HEK293 (cell line): ENCODE data around the gene UHRF1.

ENCODE experiments used
- EGR2 ChIP-seq: fragments of 450-650 bp; formaldehyde crosslinking; IDR thresholded peaks from 2 replicates; pipeline ENCODE4 v1.5.1; 2016; ENCODE audit warnings: low read depth, missing biosample characterization, missing genetic modification characterization
- GFI1B ChIP-seq: fragments of 450-650 bp; formaldehyde crosslinking; IDR thresholded peaks from 2 replicates; pipeline ENCODE4 v1.5.1; 2016; ENCODE audit warnings: missing biosample characterization, missing genetic modification characterization
- GLI2 ChIP-seq: fragments of 450-650 bp; formaldehyde crosslinking; IDR thresholded peaks from 2 replicates; pipeline ENCODE4; 2017; ENCODE audit warnings: missing biosample characterization, missing genetic modification characterization, low read depth, borderline replicate concordance
- GLIS1 ChIP-seq: fragments of 450-650 bp; formaldehyde crosslinking; IDR thresholded peaks from 2 replicates; pipeline ENCODE4 v1.5.1; 2016; ENCODE audit warnings: missing biosample characterization, missing genetic modification characterization
- HOXC10 ChIP-seq: sonication (generic); formaldehyde crosslinking; IDR thresholded peaks from 2 replicates; pipeline ENCODE4 v1.8.1; 2023; ENCODE audit warnings: mild to moderate bottlenecking, missing genetic modification reagents
- KLF1 ChIP-seq: fragments of 450-650 bp; formaldehyde crosslinking; IDR thresholded peaks from 2 replicates; pipeline ENCODE4 v1.5.1; 2016; ENCODE audit warnings: missing biosample characterization, missing genetic modification characterization
- KLF16 ChIP-seq: fragments of 450-650 bp; formaldehyde crosslinking; IDR thresholded peaks from 2 replicates; pipeline ENCODE4 v1.5.1; 2017; ENCODE audit warnings: missing biosample characterization, missing genetic modification characterization
- KLF8 ChIP-seq: fragments of 450-650 bp; formaldehyde crosslinking; IDR thresholded peaks from 2 replicates; pipeline ENCODE4 v1.5.1; 2016; ENCODE audit warnings: missing biosample characterization, missing genetic modification characterization
- KLF9 ChIP-seq: fragments of 450-650 bp; formaldehyde crosslinking; IDR thresholded peaks from 2 replicates; pipeline ENCODE4 v1.5.1; 2016; ENCODE audit warnings: missing biosample characterization, missing genetic modification characterization, low read depth
- OSR2 ChIP-seq: fragments of 450-650 bp; formaldehyde crosslinking; IDR thresholded peaks from 2 replicates; pipeline ENCODE4 v1.5.1; 2016; ENCODE audit warnings: missing biosample characterization, missing genetic modification characterization
- PBX3 ChIP-seq: sonication (generic); formaldehyde crosslinking; IDR thresholded peaks from 2 replicates; pipeline ENCODE4 v1.8.1; 2022; ENCODE audit warnings: mild to moderate bottlenecking, moderate library complexity, missing genetic modification reagents
- ZBTB26 ChIP-seq: fragments of 450-650 bp; formaldehyde crosslinking; optimal IDR thresholded peaks from 2 replicates; pipeline ENCODE3; 2016; ENCODE audit warnings: missing biosample characterization, mild to moderate bottlenecking, missing genetic modification characterization
- ZBTB48 ChIP-seq: fragments of 450-650 bp; formaldehyde crosslinking; IDR thresholded peaks from 2 replicates; pipeline ENCODE4 v1.5.1; 2016; ENCODE audit warnings: missing biosample characterization, missing genetic modification characterization
- ZFP69B ChIP-seq: fragments of 450-650 bp; formaldehyde crosslinking; IDR thresholded peaks from 2 replicates; pipeline ENCODE4 v1.5.1; 2016; ENCODE audit warnings: missing biosample characterization, missing genetic modification characterization
- ZNF132 ChIP-seq: fragments of 450-650 bp; formaldehyde crosslinking; IDR thresholded peaks from 2 replicates; pipeline ENCODE4 v1.5.1; 2017; ENCODE audit warnings: missing biosample characterization, missing genetic modification characterization, borderline replicate concordance
- ZNF174 ChIP-seq: fragments of 450-650 bp; formaldehyde crosslinking; IDR thresholded peaks from 2 replicates; pipeline ENCODE4 v1.5.0; 2017; ENCODE audit warnings: missing biosample characterization, mild to moderate bottlenecking, missing genetic modification characterization
- ZNF311 ChIP-seq: fragments of 450-650 bp; formaldehyde crosslinking; IDR thresholded peaks from 2 replicates; pipeline ENCODE4 v1.5.1; 2017; ENCODE audit warnings: missing biosample characterization, missing genetic modification characterization, borderline replicate concordance
- ZNF473 ChIP-seq: fragments of 450-650 bp; formaldehyde crosslinking; IDR thresholded peaks from 2 replicates; pipeline ENCODE4 v1.5.1; 2017; ENCODE audit warnings: missing biosample characterization, missing genetic modification characterization
- ZNF48 ChIP-seq: fragments of 450-650 bp; formaldehyde crosslinking; IDR thresholded peaks from 2 replicates; pipeline ENCODE4 v1.5.1; 2016; ENCODE audit warnings: missing biosample characterization, missing genetic modification characterization
- ZNF521 ChIP-seq: fragments of 450-650 bp; formaldehyde crosslinking; IDR thresholded peaks from 2 replicates; pipeline ENCODE4 v1.5.1; 2017; ENCODE audit warnings: missing biosample characterization, mild to moderate bottlenecking, missing genetic modification characterization
- ZNF561 ChIP-seq: fragments of 450-650 bp; IDR thresholded peaks from 2 replicates; pipeline ENCODE4 v1.5.1; 2018; ENCODE audit warnings: missing biosample characterization, missing genetic modification characterization, borderline replicate concordance
- ZNF585B ChIP-seq: fragments of 450-650 bp; formaldehyde crosslinking; IDR thresholded peaks from 2 replicates; pipeline ENCODE4 v1.5.1; 2016; ENCODE audit warnings: missing biosample characterization, missing genetic modification characterization
- ZNF626 ChIP-seq: fragments of 450-650 bp; sonication (Bioruptor Pico); formaldehyde crosslinking; IDR thresholded peaks from 2 replicates; pipeline ENCODE4 v1.5.1; 2018; ENCODE audit warnings: missing biosample characterization, missing genetic modification characterization, inconsistent platforms
- ZNF660 ChIP-seq: fragments of 450-650 bp; IDR thresholded peaks from 2 replicates; pipeline ENCODE4 v1.5.1; 2018; ENCODE audit warnings: missing biosample characterization, mild to moderate bottlenecking, missing genetic modification characterization
- ZNF664 ChIP-seq: fragments of 450-650 bp; formaldehyde crosslinking; IDR thresholded peaks from 2 replicates; pipeline ENCODE4 v1.5.1; 2016; ENCODE audit warnings: missing biosample characterization, missing genetic modification characterization
- ZNF692 ChIP-seq: fragments of 450-650 bp; formaldehyde crosslinking; IDR thresholded peaks from 2 replicates; pipeline ENCODE4 v1.5.1; 2016; ENCODE audit warnings: missing biosample characterization, missing genetic modification characterization
- ZNF76 ChIP-seq: fragments of 450-650 bp; formaldehyde crosslinking; IDR thresholded peaks from 2 replicates; pipeline ENCODE4; 2016; ENCODE audit warnings: low read depth, missing biosample characterization, missing genetic modification characterization, borderline replicate concordance
- ZNF768 ChIP-seq: fragments of 450-650 bp; formaldehyde crosslinking; IDR thresholded peaks from 2 replicates; pipeline ENCODE4 v1.5.1; 2018; ENCODE audit warnings: missing biosample characterization, mild to moderate bottlenecking, missing genetic modification characterization
- ZNF791 ChIP-seq: fragments of 450-650 bp; formaldehyde crosslinking; IDR thresholded peaks from 2 replicates; pipeline ENCODE4 v1.5.1; 2016; ENCODE audit warnings: missing biosample characterization, missing genetic modification characterization
- TF ChIP-seq, protein P1 (sequence below): fragments of 450-650 bp; formaldehyde crosslinking; IDR thresholded peaks from 2 replicates; pipeline ENCODE4 v1.5.1; 2016; ENCODE audit warnings: missing biosample characterization, missing genetic modification characterization
- TF ChIP-seq, protein P2 (sequence below): fragments of 450-650 bp; formaldehyde crosslinking; conservative IDR thresholded peaks from 2 replicates; pipeline ENCODE4 v1.5.1; 2016; ENCODE audit warnings: low read depth, missing biosample characterization, missing genetic modification characterization

The UHRF1 gene

DNA sequence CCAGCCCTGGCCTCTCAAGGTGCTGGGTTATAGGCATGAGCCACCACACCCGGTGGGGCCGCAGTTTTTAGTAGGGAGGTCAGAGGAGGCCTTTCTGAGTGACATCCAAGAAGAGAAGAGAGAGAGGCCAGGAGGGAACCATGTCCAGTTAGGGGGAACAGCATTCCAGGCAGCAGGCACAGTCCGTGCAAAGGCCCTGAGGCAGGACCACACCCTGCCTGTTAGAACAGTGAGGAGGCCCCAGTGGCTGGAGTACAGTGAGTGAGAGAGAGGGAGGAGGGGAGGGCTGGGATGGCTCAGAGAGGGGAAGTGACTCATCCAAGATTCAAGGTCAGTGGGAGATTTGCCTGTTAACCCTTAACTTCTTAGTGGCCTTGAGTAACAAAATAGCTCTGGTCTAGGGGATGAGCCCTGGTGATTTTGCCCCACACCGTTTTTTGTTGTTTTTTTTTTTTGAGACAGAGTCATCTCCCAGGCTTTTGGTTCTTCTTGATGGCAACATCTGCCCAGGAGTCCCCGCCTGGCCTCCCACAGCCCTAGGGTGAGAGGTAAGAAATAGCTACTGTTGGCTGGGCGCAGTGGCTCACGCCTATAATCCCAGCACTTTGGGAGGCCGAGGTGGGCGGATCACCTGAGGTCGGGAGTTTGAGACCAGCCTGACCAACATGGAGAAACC lies 39.1 kb upstream of the UHRF1 start (continued):
- TF ChIP-seq ZNF692 (tag by site-specific recombination) (peak; percentile 45; the same call in 1 of the 2 replicates), KLF16 (tag by site-specific recombination) (peak; percentile 52; the same call in 1 of the 2 replicates), OSR2 (tag by site-specific recombination) (no peak), ZNF521 (tag by site-specific recombination) (no peak), ZBTB48 (tag by site-specific recombination) (0 out of 2 replicates have a peak, but pooled peaks have one; percentile 26), ZNF626 (tag by site-specific recombination) (no peak), PBX3 (CRISPR knock-in tag) (no peak), ZFP69B (0 out of 2 replicates have a peak, but pooled peaks have one; percentile 26), ZNF311 (tag by site-specific recombination) (no peak), GLI2 (tag by site-specific recombination) (no peak), ZNF768 (tag by site-specific recombination) (no peak), ZBTB26 (tag by site-specific recombination) (peak; percentile 16), KLF1 (tag by site-specific recombination) (peak; percentile 74), ZNF132 (tag by site-specific recombination) (no peak), KLF9 (peak; percentile 67; the same call in 1 of the 2 replicates), ZNF585B (no peak), ZNF664 (tag by site-specific recombination) (no peak), ZNF791 (tag by site-specific recombination) (no peak), ZNF473 (tag by site-specific recombination) (no peak), GLIS1 (tag by site-specific recombination) (peak; percentile 48), ZNF48 (tag by site-specific recombination) (no peak), GFI1B (no peak), HOXC10 (CRISPR knock-in tag) (no peak), KLF8 (tag by site-specific recombination) (peak; percentile 90), ZNF561 (tag by site-specific recombination) (no peak), ZNF660 (tag by site-specific recombination) (no peak), EGR2 (tag by site-specific recombination) (peak; percentile 21; the same call in 1 of the 2 replicates), ZNF76 (tag by site-specific recombination) (no peak), ZNF174 (tag by site-specific recombination) (no peak)
- TF ChIP-seq, protein P1, sequence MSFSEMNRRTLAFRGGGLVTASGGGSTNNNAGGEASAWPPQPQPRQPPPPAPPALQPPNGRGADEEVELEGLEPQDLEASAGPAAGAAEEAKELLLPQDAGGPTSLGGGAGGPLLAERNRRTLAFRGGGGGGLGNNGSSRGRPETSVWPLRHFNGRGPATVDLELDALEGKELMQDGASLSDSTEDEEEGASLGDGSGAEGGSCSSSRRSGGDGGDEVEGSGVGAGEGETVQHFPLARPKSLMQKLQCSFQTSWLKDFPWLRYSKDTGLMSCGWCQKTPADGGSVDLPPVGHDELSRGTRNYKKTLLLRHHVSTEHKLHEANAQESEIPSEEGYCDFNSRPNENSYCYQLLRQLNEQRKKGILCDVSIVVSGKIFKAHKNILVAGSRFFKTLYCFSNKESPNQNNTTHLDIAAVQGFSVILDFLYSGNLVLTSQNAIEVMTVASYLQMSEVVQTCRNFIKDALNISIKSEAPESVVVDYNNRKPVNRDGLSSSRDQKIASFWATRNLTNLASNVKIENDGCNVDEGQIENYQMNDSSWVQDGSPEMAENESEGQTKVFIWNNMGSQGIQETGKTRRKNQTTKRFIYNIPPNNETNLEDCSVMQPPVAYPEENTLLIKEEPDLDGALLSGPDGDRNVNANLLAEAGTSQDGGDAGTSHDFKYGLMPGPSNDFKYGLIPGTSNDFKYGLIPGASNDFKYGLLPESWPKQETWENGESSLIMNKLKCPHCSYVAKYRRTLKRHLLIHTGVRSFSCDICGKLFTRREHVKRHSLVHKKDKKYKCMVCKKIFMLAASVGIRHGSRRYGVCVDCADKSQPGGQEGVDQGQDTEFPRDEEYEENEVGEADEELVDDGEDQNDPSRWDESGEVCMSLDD, result no peak; the same call in 1 of the 2 replicates
- TF ChIP-seq, protein P2, sequence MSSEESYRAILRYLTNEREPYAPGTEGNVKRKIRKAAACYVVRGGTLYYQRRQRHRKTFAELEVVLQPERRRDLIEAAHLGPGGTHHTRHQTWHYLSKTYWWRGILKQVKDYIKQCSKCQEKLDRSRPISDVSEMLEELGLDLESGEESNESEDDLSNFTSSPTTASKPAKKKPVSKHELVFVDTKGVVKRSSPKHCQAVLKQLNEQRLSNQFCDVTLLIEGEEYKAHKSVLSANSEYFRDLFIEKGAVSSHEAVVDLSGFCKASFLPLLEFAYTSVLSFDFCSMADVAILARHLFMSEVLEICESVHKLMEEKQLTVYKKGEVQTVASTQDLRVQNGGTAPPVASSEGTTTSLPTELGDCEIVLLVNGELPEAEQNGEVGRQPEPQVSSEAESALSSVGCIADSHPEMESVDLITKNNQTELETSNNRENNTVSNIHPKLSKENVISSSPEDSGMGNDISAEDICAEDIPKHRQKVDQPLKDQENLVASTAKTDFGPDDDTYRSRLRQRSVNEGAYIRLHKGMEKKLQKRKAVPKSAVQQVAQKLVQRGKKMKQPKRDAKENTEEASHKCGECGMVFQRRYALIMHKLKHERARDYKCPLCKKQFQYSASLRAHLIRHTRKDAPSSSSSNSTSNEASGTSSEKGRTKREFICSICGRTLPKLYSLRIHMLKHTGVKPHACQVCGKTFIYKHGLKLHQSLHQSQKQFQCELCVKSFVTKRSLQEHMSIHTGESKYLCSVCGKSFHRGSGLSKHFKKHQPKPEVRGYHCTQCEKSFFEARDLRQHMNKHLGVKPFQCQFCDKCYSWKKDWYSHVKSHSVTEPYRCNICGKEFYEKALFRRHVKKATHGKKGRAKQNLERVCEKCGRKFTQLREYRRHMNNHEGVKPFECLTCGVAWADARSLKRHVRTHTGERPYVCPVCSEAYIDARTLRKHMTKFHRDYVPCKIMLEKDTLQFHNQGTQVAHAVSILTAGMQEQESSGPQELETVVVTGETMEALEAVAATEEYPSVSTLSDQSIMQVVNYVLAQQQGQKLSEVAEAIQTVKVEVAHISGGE (tag by site-specific recombination), result no peak
